Measurements from ENCODE around the gene C10orf143.

DNA sequence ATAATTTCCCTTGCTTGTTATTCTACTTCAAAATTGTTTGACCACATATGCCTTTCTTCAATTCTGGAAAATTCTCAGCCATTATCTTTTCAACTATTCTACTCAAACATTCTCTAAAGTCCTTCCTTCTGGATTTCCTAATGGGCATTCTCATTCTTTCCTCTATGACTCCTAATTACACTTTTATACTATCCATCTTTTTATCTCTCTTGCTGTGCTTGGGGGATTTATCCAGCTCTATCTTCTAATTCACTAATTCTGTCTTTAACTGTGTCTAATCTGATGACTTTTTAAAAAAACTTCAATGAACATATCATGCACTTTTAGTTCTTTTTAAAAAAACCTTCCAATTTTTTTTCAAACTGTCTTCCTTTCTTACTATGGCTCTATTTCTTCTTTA is 38.4 kb downstream of the C10orf143 start:
- TF ChIP-seq CTCF (IDR thresholded peaks at IDR 0.05; ENCODE audit: low read depth, low read length) (no peak), EZH2phosphoT487 (IDR thresholded peaks at IDR 0.05; ENCODE audit: low read depth) (no peak)
